ENCODE results near the gene MYO1E.
A peak's percentile ranks its signal among the peaks of the same experiment; 100 is the strongest.

Gene MYO1E

DNA sequence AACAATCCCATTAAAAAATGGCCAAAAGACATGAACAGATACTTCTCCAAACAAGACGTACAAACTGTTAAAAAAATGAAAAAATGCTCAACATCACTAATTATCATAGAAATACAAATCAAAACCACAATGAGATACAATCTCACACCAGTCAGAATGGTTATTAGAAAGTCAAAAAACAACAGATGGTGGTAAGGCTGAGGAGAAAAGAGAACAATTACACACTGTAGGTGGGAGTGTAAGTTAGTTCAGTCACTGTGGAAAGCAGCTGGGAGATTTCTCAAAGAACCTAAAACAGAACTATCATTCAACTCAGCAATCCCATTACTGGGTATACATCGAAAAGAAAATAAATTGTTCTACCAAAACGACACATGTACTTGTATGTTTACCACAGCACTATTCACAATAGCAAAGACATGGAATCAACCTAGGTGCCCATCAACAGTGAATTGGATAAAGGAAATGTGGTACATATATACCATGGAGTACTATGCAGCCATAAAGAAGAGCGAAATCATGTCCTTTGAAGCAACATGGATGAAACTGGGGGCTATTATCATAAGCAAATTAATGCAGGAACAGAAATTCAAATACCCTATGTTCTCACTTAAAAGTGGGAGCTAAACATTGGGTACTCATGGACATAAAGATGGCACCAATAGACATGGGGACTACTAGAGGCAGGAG is 51.5 kb downstream of the MYO1E start:
- DNase-seq (ENCODE audit: low read depth in 2 of 2): no peak

DNA sequence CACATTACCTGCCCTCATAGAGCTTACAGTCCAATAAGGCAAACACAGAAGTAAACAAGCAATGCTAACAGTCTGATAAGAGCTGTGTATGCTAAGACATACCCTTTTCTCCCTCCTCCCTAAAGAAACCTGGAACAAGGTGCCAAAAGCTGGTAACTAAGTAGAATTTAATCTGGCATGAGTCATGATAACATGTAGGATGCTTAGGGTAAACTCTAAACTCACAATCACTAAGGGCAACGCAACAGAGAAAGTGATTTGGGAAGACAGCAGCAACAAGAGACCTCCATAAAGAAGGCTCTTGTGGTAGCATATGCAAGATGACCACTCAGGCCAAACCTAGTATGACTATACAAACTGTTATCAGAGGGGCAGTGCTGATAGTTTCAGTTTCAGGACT is 55.5 kb downstream of the MYO1E start:
- DNase-seq (ENCODE audit: low read depth in 2 of 2): no peak

DNA sequence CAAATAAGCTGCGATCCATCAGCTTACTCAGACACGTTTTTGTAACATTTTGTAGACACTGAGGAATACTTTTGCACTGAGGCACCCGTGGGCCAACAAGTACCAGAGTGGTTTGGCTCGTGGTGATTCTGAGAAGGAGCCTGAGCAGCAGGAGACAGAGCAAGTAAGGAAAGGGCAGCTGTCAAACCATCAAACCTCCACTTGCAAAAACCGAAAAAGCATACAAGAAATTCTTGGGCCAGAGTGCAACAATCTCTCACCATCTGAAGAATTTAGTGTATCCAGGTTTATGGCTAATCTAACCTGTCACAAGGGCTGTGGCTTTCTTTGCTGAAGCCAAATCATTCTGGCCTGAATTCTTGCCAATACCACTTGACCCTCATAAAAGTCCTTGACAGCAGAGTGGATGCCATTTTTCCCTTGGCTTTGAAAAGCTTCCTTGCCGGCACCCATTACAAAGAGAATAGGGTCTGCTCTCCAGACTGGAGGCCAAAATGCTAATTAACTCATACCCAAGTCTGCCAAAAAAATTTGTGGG is 56.7 kb downstream of the MYO1E start:
- DNase-seq (ENCODE audit: low read depth in 2 of 2): no peak

DNA sequence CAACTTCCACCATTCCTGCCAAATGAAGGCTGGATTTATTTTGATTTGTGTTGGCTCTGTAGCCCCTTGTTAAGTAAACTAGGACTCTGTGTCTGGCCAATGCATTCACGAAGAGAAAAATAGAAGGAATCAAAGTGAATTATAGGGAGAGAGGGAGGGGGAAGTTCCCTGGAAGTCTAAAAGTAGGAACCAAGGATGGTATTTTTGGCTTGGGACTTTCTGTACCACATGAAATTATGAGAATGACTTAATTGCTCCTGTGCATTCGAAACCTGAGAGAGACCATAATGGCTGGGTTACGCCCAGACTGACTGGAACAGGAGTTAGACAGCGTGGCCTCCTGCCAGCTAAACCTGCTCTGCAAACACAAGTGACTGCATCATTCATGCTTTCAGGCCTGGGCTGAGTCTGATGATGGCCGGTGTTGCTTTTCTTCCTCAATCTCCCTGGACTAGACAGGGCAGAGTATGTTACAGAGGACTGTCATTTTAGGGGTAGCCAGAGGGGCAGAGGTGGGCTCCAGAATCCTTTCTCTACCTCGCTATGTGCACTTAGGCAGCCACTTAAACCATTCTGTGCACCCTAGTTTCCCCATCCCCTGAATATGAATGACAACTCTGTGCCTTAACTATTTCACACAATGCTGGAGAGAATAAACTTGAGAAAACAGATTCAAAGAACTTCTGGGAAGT is 58.9 kb downstream of the MYO1E start:
- DNase-seq (ENCODE audit: low read depth in 2 of 2): no peak

DNA sequence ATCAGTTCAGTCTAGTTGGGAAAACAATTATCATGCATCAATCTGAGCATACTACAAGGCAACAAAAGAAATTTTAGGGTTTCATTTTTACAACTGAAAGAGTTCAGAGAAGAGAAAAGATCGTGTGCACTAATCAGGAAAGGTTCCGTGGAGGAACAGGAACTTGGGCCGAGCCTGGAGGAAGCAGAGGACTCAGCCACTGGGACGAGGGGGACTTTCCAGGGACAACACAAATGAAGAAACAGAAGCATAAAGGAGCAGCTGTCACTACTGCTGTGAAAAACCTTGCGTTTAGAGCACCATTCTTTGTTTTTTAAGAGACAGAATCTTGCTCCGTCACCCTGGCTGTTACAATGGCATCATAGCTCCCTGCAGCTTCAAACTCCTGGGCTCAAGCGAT is 60.5 kb downstream of the MYO1E start:
- no peak for DNase-seq (ENCODE audit: low read depth in 2 of 2)

DNA sequence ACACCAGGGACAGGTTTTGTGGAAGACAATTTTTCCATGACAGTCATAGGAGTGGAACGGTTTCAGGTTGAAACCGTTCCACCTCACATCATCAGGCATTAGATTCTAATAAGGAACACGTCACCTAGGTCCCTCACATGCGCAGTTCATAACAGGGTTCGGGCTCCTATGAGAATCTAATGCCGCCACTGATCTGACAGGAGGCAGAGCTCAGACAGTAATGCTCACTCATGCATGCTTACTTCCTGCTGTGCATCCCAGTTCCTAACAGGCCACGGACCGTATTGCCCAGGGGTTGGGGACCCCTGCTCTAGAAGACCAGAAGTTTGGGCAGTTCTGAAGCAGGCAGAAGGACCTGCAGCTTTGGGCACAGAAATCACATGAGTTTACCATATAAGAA is 61.5 kb downstream of the MYO1E start:
- DNase-seq (ENCODE audit: low read depth in 2 of 2): no peak

DNA sequence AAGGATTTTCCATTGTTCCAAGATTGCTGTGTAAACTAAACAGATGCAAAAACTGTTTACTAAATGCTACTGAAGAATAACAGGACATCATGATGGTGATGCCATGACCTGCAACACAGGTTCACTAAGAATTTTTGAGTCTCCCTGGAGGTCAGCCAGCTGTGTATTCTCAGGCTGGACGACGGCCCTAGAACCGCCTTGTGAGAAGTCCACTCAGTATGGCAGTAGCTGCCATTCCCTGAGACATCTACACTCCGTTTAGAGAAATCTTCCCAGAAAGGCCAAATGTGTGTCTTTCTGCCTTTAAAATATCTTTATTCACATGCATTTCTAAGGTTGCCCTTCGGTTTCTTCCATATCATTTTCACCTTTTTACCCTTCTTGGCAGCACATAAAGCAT is 63.3 kb downstream of the MYO1E start:
- DNase-seq (ENCODE audit: low read depth in 2 of 2): no peak

GRCh38 chr15:59307165-59307537 is 65.5 kb downstream of the MYO1E start:
- DNase-seq (ENCODE audit: low read depth in 2 of 2): no peak

GRCh38 chr15:59306520-59307164 is 66.0 kb downstream of the MYO1E start:
- no peak for DNase-seq (ENCODE audit: low read depth in 2 of 2)

GRCh38 chr15:59304807-59305206 is 67.9 kb downstream of the MYO1E start:
- DNase-seq (ENCODE audit: low read depth in 2 of 2): no peak

DNA sequence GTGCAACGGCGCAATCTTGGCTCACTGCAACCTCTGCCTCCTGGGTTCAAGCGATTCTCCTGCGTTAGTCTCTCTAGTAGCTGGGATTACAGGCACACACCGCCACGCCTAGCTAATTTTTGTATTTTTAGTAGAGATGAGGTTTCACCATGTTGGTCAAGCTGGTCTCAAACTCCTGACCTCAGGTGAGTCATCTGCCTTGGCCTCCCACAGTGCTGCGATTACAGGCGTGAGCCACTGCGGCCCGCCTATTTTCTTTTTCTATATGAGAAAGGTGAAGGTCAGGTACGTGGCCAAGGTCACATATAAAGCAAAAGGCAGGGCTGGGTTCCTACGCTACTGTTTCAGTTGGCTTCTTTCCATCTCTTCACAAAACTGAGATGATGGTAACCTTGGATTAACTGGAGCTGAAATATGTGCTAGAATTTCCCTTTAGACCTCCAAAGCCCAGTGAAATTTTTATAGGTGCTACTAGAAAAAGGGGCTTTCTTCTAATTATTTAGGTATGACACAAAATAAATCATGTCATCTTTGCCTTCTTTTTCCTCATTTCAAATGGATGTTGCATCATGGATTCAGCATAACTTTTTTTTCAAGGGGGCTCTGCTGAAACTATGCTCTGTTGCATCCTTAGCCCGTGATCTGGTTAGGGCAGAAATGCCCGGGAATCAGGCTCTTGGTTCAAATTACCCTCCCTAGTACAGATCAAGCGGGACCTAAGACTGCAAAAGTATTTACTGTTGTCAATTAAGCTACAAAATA is 68.5 kb downstream of the MYO1E start:
- DNase-seq (ENCODE audit: low read depth in 2 of 2): no peak

DNA sequence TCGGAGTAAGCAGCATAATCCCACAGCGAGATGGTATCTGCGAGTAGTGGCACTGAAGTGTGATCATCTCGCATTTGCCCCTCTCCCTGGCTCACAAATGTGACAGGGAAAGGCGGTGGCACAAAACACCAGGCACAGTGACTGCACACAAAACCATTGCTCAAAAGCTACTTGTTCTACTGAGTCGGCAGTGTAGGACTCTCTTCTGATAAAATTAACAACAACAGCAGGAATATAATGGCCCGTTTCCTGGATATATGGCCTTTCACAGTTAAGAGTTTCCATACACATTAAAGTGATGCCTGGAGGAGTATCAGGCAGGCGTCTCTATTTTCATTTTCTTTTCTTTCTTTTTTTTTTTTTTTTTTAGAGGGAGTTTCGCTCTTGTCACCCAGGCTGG is 69.0 kb downstream of the MYO1E start:
- DNase-seq (ENCODE audit: low read depth in 2 of 2): no peak

DNA sequence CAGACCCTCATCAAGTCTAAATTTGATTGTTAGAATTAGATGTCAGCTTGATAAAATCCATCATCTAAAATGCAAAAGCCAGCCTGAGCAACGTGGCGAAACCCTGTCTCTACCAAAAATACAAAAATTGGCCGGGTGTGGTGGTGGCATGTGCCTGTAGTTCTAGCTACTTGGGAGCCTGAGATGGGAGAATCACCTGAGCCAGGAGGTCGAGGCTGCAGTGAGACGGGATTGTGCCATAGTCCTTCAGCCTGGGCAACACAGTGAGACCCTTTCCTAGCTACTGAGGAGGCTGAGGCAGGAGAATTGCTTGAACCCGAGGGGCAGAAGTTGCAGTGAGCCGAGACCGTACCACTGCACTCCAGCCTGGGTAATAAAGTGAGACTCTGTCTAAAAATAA is 69.5 kb downstream of the MYO1E start:
- no peak for DNase-seq (ENCODE audit: low read depth in 2 of 2)

DNA sequence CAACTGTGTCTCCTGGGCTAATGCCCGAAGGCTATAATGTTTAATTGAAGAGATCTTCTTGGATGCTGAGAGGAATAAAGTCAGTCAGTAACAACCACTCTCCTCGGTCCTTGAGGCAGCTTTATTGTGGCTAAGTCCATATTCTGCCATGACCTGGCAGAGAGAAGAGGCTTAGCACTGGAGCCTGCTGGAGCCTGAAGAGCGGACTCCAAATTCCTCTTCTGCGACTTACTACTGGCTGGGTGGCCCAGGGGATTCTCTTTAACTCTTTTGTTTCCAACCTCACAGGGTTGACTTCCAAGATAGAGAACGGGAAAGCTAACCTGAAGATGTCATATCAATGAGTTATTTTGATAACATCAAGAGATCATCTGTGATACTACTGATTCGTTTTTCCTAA is 71.1 kb downstream of the MYO1E start:
- DNase-seq (ENCODE audit: low read depth in 2 of 2): no peak

DNA sequence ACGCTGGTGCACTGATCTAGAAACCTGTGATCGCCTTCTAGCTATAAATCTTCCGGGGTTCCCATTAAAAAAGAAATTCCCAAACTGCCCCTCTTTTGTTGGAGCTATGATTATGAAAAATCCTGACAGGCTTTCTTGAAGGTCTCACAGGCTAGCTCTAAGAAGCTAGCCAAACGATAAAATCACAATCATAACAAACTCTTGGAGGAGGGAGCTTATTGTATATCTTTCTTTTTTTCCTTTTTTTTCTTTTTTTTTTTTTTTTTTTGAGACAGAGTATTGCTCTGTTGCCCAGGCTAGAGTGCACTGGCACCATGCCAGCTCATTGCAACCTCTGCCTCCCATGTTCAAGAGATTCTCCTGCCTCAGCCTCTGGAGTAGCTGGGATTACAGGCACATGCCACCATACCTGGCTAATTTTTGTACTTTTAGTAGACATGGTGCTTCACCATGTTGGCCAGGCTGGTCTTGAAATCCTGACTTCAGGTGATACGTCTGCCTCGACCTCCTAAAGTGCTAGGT is 72.0 kb downstream of the MYO1E start:
- no peak for DNase-seq (ENCODE audit: low read depth in 2 of 2)

- peak; percentile 54 to 74 for DNase-seq (ENCODE audit: low read depth in 2 of 2)
Observed at GRCh38 chr15:59299929-59300617, 72.6 kb downstream of the MYO1E start.

- DNase-seq (ENCODE audit: low read depth in 2 of 2): no peak
Observed at GRCh38 chr15:59298854-59299250, 73.8 kb downstream of the MYO1E start.

DNA sequence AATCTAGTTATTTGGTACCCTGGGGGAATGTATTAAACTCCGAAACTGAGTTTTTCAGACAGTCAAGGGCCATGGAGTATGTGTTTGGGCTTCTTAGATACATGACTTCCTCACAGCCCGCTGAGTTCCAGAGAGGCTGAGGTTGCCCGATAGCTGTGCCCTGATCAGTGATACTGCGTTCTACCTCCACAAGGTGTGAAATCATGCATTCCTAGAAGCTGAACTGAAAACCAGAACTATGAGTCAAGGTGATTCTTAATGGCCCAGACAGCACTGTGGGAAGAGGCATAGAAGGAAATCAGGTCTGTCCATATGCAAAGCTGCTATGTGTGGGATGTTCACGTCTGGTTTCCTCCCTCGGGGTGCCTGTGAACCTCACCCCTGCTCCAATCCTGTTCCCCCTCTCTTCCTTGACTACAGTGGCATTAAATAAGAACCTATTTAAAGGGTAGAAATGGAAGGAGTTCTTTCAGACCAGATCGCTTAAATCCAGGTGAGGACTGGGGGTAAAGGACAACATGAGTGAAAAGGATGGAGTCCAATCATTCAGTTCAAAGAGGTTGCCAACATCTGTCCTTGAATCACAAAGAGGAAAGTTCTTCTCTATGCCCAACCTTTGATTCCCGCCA is 74.3 kb downstream of the MYO1E start:
- DNase-seq (ENCODE audit: low read depth in 2 of 2): peak in 1 of 2 donors; percentile 4

DNA sequence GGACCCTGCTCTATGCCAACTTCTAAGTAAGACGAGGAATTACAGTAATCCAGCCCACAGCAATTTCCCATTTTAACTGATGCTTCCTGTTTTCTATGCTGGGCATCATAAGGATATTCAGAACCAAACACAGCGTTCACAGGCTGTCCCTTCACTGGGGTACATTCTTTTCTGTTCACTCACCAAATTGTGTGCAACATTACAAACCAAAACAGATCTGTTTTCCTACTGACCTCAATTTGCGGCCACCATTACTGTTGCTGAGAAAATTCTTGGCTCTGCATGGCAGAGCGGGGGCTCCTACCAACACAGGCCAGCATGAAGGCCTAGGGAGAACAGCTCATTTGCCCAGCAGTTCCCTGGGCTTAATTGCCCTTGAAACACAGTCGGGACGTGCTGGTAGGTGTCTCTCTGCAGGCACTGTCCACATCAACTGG is 76.5 kb downstream of the MYO1E start:
- no peak for DNase-seq (ENCODE audit: low read depth in 2 of 2)

GRCh38 chr15:59295261-59296001 is 77.2 kb downstream of the MYO1E start:
- no peak for DNase-seq (ENCODE audit: low read depth in 2 of 2)
